Spleen (tissue), 11 donors: ENCODE results near the gene HES4. TPM values are rescaled to one million over a fixed set of nuclear protein-coding genes. Genes with fewer than 3 reads are reported as not detected.

Experiments
- DNase-seq: peaks from one replicate; pipeline ENCODE4 v3.0.0-alpha.2; 2020
- H3K27ac ChIP-seq, 8 donors: fragments of 200-600 bp; sonication (generic) in 7 of 8; 1 replicate in 4 of 8; 2 replicates in 4 of 8; pipeline versions ENCODE4 v1.5.0 to v1.8.0; 2016 to 2021; ENCODE audit warnings: inconsistent platforms in 4 of 8, mild to moderate bottlenecking in 4 of 8, moderate library complexity in 1 of 8
- H3K27me3 ChIP-seq, 7 donors: fragments of 200-600 bp; sonication (generic) in 6 of 7; replicated peaks in 1 of 7; 1 replicate in 4 of 7; 2 replicates in 3 of 7; pipeline versions ENCODE4 v1.5.0 to v1.8.0; 2016 to 2021; ENCODE audit warnings: inconsistent platforms in 3 of 7, mild to moderate bottlenecking in 1 of 7
- H3K36me3 ChIP-seq, 6 donors: fragments of 200-600 bp; sonication (generic) in 5 of 6; 1 replicate in 4 of 6; 2 replicates in 2 of 6; pipeline versions ENCODE4 v1.5.0 to v1.8.0; 2016 to 2021; ENCODE audit warnings: inconsistent platforms in 2 of 6
- H3K4me1 ChIP-seq, 6 donors: fragments of 200-600 bp; sonication (generic) in 5 of 6; 1 replicate in 3 of 6; 2 replicates in 3 of 6; pipeline versions ENCODE4 v1.5.0 to v1.8.0; 2016 to 2021; ENCODE audit warnings: inconsistent platforms in 3 of 6
- H3K4me3 ChIP-seq, 8 donors: fragments of 200-600 bp; sonication (generic) in 7 of 8; 1 replicate in 4 of 8; 2 replicates in 4 of 8; pipeline versions ENCODE4 v1.5.0 to v1.8.0; 2016 to 2021; ENCODE audit warnings: inconsistent platforms in 4 of 8, mild to moderate bottlenecking in 4 of 8, moderate library complexity in 2 of 8
- H3K9me3 ChIP-seq, 8 donors: fragments of 200-600 bp; sonication (generic) in 7 of 8; 1 replicate in 4 of 8; 2 replicates in 4 of 8; pipeline versions ENCODE4 v1.5.0 to v1.8.0; 2016 to 2021; ENCODE audit warnings: inconsistent platforms in 4 of 8
- CTCF ChIP-seq, 11 experiments: fragments of 200-600 bp in 7 of 11; fragments of 450-650 bp in 4 of 11; sonication (generic) in 4 of 11; IDR thresholded peaks in 8 of 11; conservative IDR thresholded peaks in 3 of 11; 1 replicate in 7 of 11; 2 replicates in 4 of 11; pipeline versions ENCODE4 v1.4.0 to v1.8.0; 2016 to 2021; ENCODE audit warnings: antibody characterized with exemption in 11 of 11, inconsistent platforms in 4 of 11, mild to moderate bottlenecking in 1 of 11
- POLR2A ChIP-seq, 3 donors: fragments of 450-650 bp; IDR thresholded peaks; one replicate each; pipeline ENCODE4 v1.5.1; 2017; ENCODE audit warnings: antibody characterized with exemption in 3 of 3, mild to moderate bottlenecking in 1 of 3
- POLR2AphosphoS5 ChIP-seq, 3 donors: sonication (generic); formaldehyde crosslinking; IDR thresholded peaks; one replicate each; pipeline ENCODE4 v1.5.1; 2017; ENCODE audit warnings: antibody characterized with exemption in 3 of 3
- WGBS, 5 donors: extraction: QIAGEN DNeasy Blood & Tissue Kit in 3 of 5; methylation state at CpG; one replicate each; pipeline versions ENCODE4 v1.1.5 to v1.1.7; 2013 to 2018; 5-methylcytosine and 5-hydroxymethylcytosine counted together
- intact Hi-C: fragments of 100-400 bp; cut with DNase I; formaldehyde crosslinking; loops from one replicate; pipeline ENCODE4 v1.15.0; 2023; ENCODE audit warnings: low total_unique reads
- polyA plus RNA-seq, 3 donors: library from polyadenylated mRNA; stranded (reverse); fragments of 200-250 nt; gene quantifications; one replicate each; pipeline ENCODE4 v1.2.1, GENCODE V29; 2013
- total RNA-seq, 7 donors: library from RNA; depleted of rRNA in 3 of 7; stranded (reverse); fragments of >200 nt in 3 of 7; fragmentation: NEBNext Ultra II Directional in 4 of 7; extraction: Animal tissue kit (Norgen Biotek cat#: 25700) in 4 of 7; gene quantifications; one replicate each; pipeline versions ENCODE4 v1.1.0 to v1.2.1, GENCODE V29; 2016 to 2021
- donor health status: healthy with polysubstance abuse.
- donor health status: DM: no; HTN: no; CAD: no; lungs with moderate emphysema.
- donor health status: DM: no; HTN: no; CAD: no.
- donor health status: Bipolar disorder and iron deficiency.
- donor health status: healthy.
- donor health status: DM: no; HTN: no; CAD: no.
- donor health status: DM: yes; HTN: yes; CAD: no.

The HES4 gene
- total and polyA plus RNA-seq, 10 donors, result 3.8 to 64.3 (median 20.6) TPM

- H3K9me3 ChIP-seq, result no peaks in the 10 kb centered on the region
- peaks cover 5 to 88% (median 81%) of the 10 kb centered on the region in 6 donors for H3K36me3 ChIP-seq
- peaks cover 8 to 49% (median 26%) of the 10 kb centered on the region in 6 donors for H3K4me1 ChIP-seq
- 85 to 91% (median 91%) methylated on average over 21 to 32 of the region's 32 CpGs for WGBS, 5 donors
- no peak overlapping the region for H3K4me3 ChIP-seq
- H3K27me3 ChIP-seq, result no peaks in the 10 kb centered on the region
- no peak overlapping the region for H3K27ac ChIP-seq
- DNase-seq, result no peak
- intact Hi-C loops, result no loop called here
- TF ChIP-seq CTCF (IDR thresholded peaks at IDR 0.05 in 8 of 11, conservative IDR thresholded peaks at IDR 0.05 in 3 of 11), result no peak
- TF ChIP-seq POLR2AphosphoS5 (IDR thresholded peaks at IDR 0.05), result no peak
- TF ChIP-seq POLR2A (IDR thresholded peaks at IDR 0.05), result no peak
Observed at GRCh38 chr1:953524-954320, 46.2 kb downstream of the HES4 start.

- Histone ChIP-seq H3K27ac (no peak overlapping the region), H3K36me3 (peaks cover 5 to 99% (median 92%) of the 10 kb centered on the region in 6 donors), H3K27me3 (no peaks in the 10 kb centered on the region), H3K4me1 (peaks cover 3 to 37% (median 15%) of the 10 kb centered on the region in 6 donors), H3K4me3 (no peak overlapping the region), H3K9me3 (no peaks in the 10 kb centered on the region)
- TF ChIP-seq POLR2A (IDR thresholded peaks at IDR 0.05) (no peak), POLR2AphosphoS5 (IDR thresholded peaks at IDR 0.05) (no peak), CTCF (IDR thresholded peaks at IDR 0.05 in 8 of 11, conservative IDR thresholded peaks at IDR 0.05 in 3 of 11) (no peak)
- WGBS, 5 donors, result 88 to 93% (median 92%) methylated on average over 4 to 7 of the region's 7 CpGs
- no peak for DNase-seq
- intact Hi-C loops, result no loop called here
Observed at GRCh38 chr1:952603-953002, 47.3 kb downstream of the HES4 start.

GRCh38 chr1:952201-952600 lies 47.7 kb downstream of the HES4 start:
- Histone ChIP-seq H3K36me3 (peaks cover 5 to 100% (median 96%) of the 10 kb centered on the region in 6 donors), H3K9me3 (no peaks in the 10 kb centered on the region), H3K4me3 (no peak overlapping the region), H3K4me1 (peaks cover under 1 to 33% (median 11%) of the 10 kb centered on the region in 6 donors), H3K27me3 (no peaks in the 10 kb centered on the region), H3K27ac (no peak overlapping the region)
- intact Hi-C loops, result no loop called here
- 89 to 95% (median 91%) methylated on average over 14 to 15 of the region's 15 CpGs for WGBS, 5 donors
- DNase-seq, result no peak
- TF ChIP-seq CTCF (IDR thresholded peaks at IDR 0.05 in 8 of 11, conservative IDR thresholded peaks at IDR 0.05 in 3 of 11), result no peak
- no peak for TF ChIP-seq POLR2A (IDR thresholded peaks at IDR 0.05)
- TF ChIP-seq POLR2AphosphoS5 (IDR thresholded peaks at IDR 0.05), result no peak

- TF ChIP-seq POLR2AphosphoS5 (IDR thresholded peaks at IDR 0.05), result no peak
- no peak for TF ChIP-seq POLR2A (IDR thresholded peaks at IDR 0.05)
- no peak for TF ChIP-seq CTCF (IDR thresholded peaks at IDR 0.05 in 8 of 11, conservative IDR thresholded peaks at IDR 0.05 in 3 of 11)
- H3K4me3 ChIP-seq, result no peak overlapping the region
- peaks cover 0 to 25% (median 6%) of the 10 kb centered on the region in 6 donors for H3K4me1 ChIP-seq
- DNase-seq, result no peak
- no peaks in the 10 kb centered on the region for H3K27me3 ChIP-seq
- intact Hi-C loops, result no loop called here
- H3K36me3 ChIP-seq, result peaks cover 7 to 100% (median 99%) of the 10 kb centered on the region in 6 donors
- WGBS, 5 donors, result 79 to 86% (median 84%) methylated on average over 6 of the region's 6 CpGs
- H3K9me3 ChIP-seq, result no peaks in the 10 kb centered on the region
- no peak overlapping the region for H3K27ac ChIP-seq
Observed at GRCh38 chr1:951364-951763, 48.5 kb downstream of the HES4 start.
